HepG2 (cell line): ENCODE results near the gene COQ10B. TPM values are rescaled to one million over a fixed set of nuclear protein-coding genes. Genes with fewer than 3 reads are reported as not detected.

Experiments used
- AGO1 ChIP-seq: fragments of 200-400 bp; formaldehyde crosslinking; IDR thresholded peaks from 2 replicates; pipeline ENCODE4 v1.6.1; 2017; ENCODE audit warnings: mild to moderate bottlenecking, low read depth, low read length, moderate library complexity; ENCODE audit not compliant: poor library complexity, severe bottlenecking
- AKAP8 ChIP-seq: sonication (generic); formaldehyde crosslinking; IDR thresholded peaks from 2 replicates; pipeline ENCODE4 v1.5.1; 2020; ENCODE audit warnings: mild to moderate bottlenecking, missing genetic modification reagents
- ATRX ChIP-seq: sonication (generic); formaldehyde crosslinking; IDR thresholded peaks from 2 replicates; pipeline ENCODE4 v1.4.0; 2020; ENCODE audit warnings: missing genetic modification reagents, borderline replicate concordance
- EEA1 ChIP-seq: sonication (generic); formaldehyde crosslinking; IDR thresholded peaks from 2 replicates; pipeline ENCODE4 v1.5.1; 2020; ENCODE audit warnings: mild to moderate bottlenecking, missing genetic modification reagents, borderline replicate concordance
- ELF3 ChIP-seq: IDR thresholded peaks from 2 replicates; pipeline ENCODE4 v1.6.1; 2016; ENCODE audit warnings: missing genetic modification reagents, missing compliant biosample characterization
- MBNL3 ChIP-seq: fragments of 250-450 bp; sonication (Bioruptor Pico); conservative IDR thresholded peaks from 2 replicates; pipeline ENCODE4 v1.8.0; 2022; ENCODE audit warnings: mild to moderate bottlenecking, inconsistent platforms
- NCOA1 ChIP-seq: sonication (generic); formaldehyde crosslinking; IDR thresholded peaks from 2 replicates; pipeline ENCODE4 v1.9.0; 2021; ENCODE audit warnings: missing genetic modification reagents
- NFRKB ChIP-seq: fragments of 450-650 bp; IDR thresholded peaks from 2 replicates; pipeline ENCODE4 v1.6.1; 2017
- ONECUT2 ChIP-seq: sonication (generic); formaldehyde crosslinking; IDR thresholded peaks from 2 replicates; pipeline ENCODE4 v1.4.0; 2020; ENCODE audit warnings: missing genetic modification reagents
- TOPORS ChIP-seq: sonication (generic); formaldehyde crosslinking; IDR thresholded peaks from 2 replicates; pipeline ENCODE4 v1.8.0; 2023; ENCODE audit warnings: mild to moderate bottlenecking, missing genetic modification reagents
- TRAFD1 ChIP-seq: sonication (generic); formaldehyde crosslinking; IDR thresholded peaks from 2 replicates; pipeline ENCODE4 v1.5.1; 2020; ENCODE audit warnings: missing genetic modification reagents, mild to moderate bottlenecking, borderline replicate concordance
- UBTF ChIP-seq: sonication (generic); formaldehyde crosslinking; IDR thresholded peaks from 2 replicates; pipeline ENCODE4 v1.4.0; 2020; ENCODE audit warnings: mild to moderate bottlenecking, missing genetic modification reagents
- ZBTB2 ChIP-seq: sonication (generic); formaldehyde crosslinking; IDR thresholded peaks from 2 replicates; pipeline ENCODE4 v1.8.0; 2022; ENCODE audit warnings: low read depth, missing genetic modification reagents
- ZBTB26 ChIP-seq: IDR thresholded peaks from 2 replicates; pipeline ENCODE4 v1.6.1; 2016; ENCODE audit warnings: missing compliant biosample characterization, missing genetic modification reagents, borderline replicate concordance
- ZBTB33 ChIP-seq: sonication (generic); formaldehyde crosslinking; IDR thresholded peaks from 2 replicates; pipeline ENCODE4 v1.4.0; 2020; ENCODE audit warnings: missing genetic modification reagents
- ZNF20 ChIP-seq: sonication (generic); formaldehyde crosslinking; IDR thresholded peaks from 2 replicates; pipeline ENCODE4 v1.4.0; 2020; ENCODE audit warnings: mild to moderate bottlenecking, moderate library complexity, missing genetic modification reagents
- ZNF563 ChIP-seq: sonication (generic); formaldehyde crosslinking; IDR thresholded peaks from 2 replicates; pipeline ENCODE4 v1.8.0; 2022; ENCODE audit warnings: mild to moderate bottlenecking, moderate library complexity, missing genetic modification reagents
- ZNF577 ChIP-seq: sonication (generic); formaldehyde crosslinking; IDR thresholded peaks from 2 replicates; pipeline ENCODE4 v1.4.0; 2020; ENCODE audit warnings: mild to moderate bottlenecking, low read depth, missing genetic modification reagents, borderline replicate concordance
- ZNF674 ChIP-seq: sonication (generic); formaldehyde crosslinking; IDR thresholded peaks from 2 replicates; pipeline ENCODE4 v1.5.0; 2020; ENCODE audit warnings: low read depth, mild to moderate bottlenecking, missing genetic modification reagents
- ZSCAN9 ChIP-seq: IDR thresholded peaks from 2 replicates; pipeline ENCODE4 v1.6.1; 2016; ENCODE audit warnings: borderline replicate concordance
- polyA plus RNA-seq, 8 experiments: library from polyadenylated mRNA; depleted of rRNA in 3 of 8; stranded (reverse) in 7 of 8; unstranded in 1 of 8; fragments of >200 nt; fragmentation: Illumina TruSeq in 4 of 8; extraction: Trizol in 4 of 8; gene quantifications; 2 replicates each; pipeline versions ENCODE4 v1.2.1 to v1.2.3, GENCODE V29; 2011 to 2016; ENCODE audit warnings: low read depth in 4 of 8, missing spikeins in 1 of 8, mixed read lengths in 1 of 8; ENCODE audit not compliant: insufficient read depth in 1 of 8
- total RNA-seq, 5 experiments: library from RNA; depleted of rRNA; stranded (reverse); fragments of >200 nt; fragmentation: Illumina TruSeq; extraction: Trizol; gene quantifications; 2 replicates each; pipeline ENCODE4 v1.2.3, GENCODE V29; 2016; ENCODE audit warnings: low read depth in 1 of 5

COQ10B gene
- total and polyA plus RNA-seq, 2 of the 13 experiments (the other 11 are each of a cell fraction or from before 2014, with no cell fraction given): 4.6 to 34.9 TPM

GRCh38 chr2:197453123-197453913 lies at the start of gene COQ10B (continued):
- no peak for TF ChIP-seq TRAFD1 (CRISPR knock-in tag)
- no peak for TF ChIP-seq ZNF577
- no peak for TF ChIP-seq ZBTB33 (CRISPR knock-in tag)
- TF ChIP-seq AKAP8 (CRISPR knock-in tag): no peak
- no peak for TF ChIP-seq ZNF674 (CRISPR knock-in tag)
- peak; percentile 82 for TF ChIP-seq NFRKB
- TF ChIP-seq ZNF563 (CRISPR knock-in tag): peak; percentile 53
- no peak for TF ChIP-seq MBNL3 (CRISPR knock-in tag)
- peak; percentile 94 for TF ChIP-seq ELF3
- no peak for TF ChIP-seq TOPORS
- TF ChIP-seq ZNF20 (CRISPR knock-in tag): peak; percentile 79; the same call in 1 of the 2 replicates
- no peak for TF ChIP-seq ATRX (CRISPR knock-in tag)
- TF ChIP-seq NCOA1 (CRISPR knock-in tag): peak; percentile 97
- TF ChIP-seq UBTF (CRISPR knock-in tag): peak; percentile 91
- TF ChIP-seq ZSCAN9: peak; percentile 41
- 0 out of 2 replicates have a peak, but pooled peaks have one; percentile 44 for TF ChIP-seq EEA1 (CRISPR knock-in tag)
- TF ChIP-seq ZBTB2 (CRISPR knock-in tag): peak; percentile 19; the same call in 1 of the 2 replicates
- TF ChIP-seq AGO1: peak; percentile 94
- no peak; the same call in 1 of the 2 replicates for TF ChIP-seq ZBTB26 (CRISPR knock-in tag)
- TF ChIP-seq ONECUT2: no peak
